IPS DF 4.7 (cell line): ENCODE results near the gene AKR1B15.
A peak's percentile ranks its signal among the peaks of the same experiment; 100 is the strongest.
"Not testable (repeated sequence)": the region's sequence is repeated elsewhere in the genome, so short reads cannot be mapped to it uniquely, and the experiment has no call there.

ENCODE experiments used
- DNase-seq: peaks from one replicate; pipeline ENCODE4 v3.0.0-alpha.2; 2013; ENCODE audit warnings: low spot score; ENCODE audit errors: extremely low read depth

Gene AKR1B15

DNA sequence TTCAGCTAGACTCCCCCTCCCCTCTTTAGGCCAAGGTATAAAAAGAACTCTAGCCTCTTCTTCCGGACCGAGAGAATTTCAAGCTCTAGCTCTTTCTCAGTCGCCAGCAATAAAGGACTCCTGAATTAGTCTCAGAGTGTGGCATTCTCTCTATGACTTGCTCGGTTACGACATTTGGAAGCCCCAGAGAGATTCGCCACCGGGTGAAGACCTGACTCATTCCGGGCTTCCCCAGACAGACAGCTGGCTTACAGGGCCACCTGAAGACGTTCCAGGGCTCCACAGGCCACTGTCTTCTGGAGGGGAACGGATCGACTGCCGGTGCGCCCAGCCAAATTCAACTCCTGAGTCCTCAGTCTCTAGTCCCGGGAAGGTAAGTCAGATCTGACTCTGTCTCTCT, at the start of gene AKR1B15:
Gene AKR1B15 (plus strand): TSS at position 234 of the 400 bp plus-strand sequence. CDS start 15,510 bp downstream, outside the sequence.
- no peak for DNase-seq

DNA sequence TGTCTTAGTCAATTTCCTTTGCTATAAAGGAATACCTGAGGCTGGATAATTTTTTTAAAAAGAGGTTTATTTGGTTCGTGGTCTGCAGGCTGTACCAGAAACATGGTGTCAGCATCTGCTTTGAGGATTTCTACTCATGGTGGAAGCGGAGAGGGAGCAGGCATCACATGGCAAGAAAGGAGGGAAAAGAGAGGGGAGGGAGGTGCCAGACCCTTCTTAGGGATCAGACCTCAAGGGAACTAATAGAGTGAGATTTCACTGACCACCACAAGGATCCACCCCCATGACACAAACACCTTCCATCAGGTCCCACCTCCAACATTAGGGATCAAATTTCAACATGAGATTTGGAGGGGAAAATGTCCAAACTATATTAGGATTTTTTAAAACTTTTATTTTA, 48.5 kb upstream of the AKR1B15 start:
- no peak for DNase-seq

- no peak for DNase-seq
Observed at GRCh38 chr7:134500982-134501381, 47.9 kb upstream of the AKR1B15 start.

DNA sequence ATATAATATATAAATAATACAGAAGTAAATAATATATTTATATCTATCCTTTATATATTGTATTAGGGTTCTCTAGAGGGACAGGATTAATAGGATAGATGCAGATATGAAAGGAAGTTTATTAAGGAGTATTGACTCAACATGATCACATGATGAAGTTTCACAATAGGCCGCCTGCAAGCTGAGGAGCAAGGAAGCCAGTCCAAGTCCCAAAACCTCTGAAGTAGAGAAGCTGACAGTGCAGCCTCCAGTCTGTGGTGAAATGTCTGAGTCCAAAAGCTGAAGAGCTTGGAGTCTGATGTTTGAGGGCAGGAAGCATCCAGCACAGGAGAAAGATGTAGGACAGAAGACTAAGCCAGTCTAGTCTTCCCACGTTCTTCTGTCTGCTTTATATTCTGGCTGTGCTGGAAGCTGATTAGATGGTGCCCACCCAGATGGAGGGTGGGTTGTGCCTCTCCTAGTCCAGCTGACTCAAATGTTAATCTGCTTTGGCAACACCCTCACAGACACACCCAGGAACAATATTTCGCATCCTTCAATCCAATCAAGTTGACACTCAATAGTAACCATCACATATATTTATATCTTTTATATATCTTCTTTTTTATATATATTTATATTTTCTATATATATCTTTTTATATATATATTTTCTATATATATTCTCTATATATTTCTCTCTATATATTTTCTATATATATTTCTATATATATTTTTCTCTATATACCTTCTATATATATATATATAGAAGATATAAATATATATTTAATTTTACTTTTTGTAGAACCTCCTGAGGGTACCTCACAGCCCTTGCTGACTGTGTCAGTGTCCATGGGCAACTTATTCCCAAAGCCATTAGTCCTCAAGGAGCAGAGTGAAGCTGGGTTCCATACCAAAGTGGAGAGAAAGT, 46.2 kb upstream of the AKR1B15 start:
- no peak for DNase-seq

DNA sequence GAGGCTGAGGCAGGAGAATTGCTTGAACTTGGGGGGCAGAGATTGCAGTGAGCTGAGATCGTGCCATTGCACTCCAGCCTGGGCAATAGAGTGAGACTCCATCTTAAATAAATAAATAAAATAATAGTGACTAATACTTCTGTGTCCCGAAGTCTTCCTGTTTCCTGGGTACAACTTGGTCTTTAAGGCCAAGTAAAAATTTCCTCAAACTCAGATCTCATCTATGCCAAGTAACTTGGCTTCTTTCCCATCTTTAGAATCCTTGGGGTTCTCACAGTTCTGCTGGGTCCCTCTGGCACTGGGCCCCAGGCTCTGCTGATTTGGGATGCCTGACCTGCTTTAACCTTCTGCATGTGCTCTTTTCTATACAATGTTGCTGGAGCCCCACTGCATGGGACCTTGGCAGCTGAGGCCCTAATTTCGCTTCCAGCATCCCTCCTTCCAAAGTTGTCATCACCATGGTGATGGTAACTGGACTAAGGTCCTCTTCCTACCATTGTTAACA, 44.2 kb upstream of the AKR1B15 start:
- DNase-seq: no peak

GRCh38 chr7:134505856-134506255, 43.1 kb upstream of the AKR1B15 start:
- DNase-seq: no peak

GRCh38 chr7:134509010-134509409, 39.9 kb upstream of the AKR1B15 start:
- no peak for DNase-seq

DNA sequence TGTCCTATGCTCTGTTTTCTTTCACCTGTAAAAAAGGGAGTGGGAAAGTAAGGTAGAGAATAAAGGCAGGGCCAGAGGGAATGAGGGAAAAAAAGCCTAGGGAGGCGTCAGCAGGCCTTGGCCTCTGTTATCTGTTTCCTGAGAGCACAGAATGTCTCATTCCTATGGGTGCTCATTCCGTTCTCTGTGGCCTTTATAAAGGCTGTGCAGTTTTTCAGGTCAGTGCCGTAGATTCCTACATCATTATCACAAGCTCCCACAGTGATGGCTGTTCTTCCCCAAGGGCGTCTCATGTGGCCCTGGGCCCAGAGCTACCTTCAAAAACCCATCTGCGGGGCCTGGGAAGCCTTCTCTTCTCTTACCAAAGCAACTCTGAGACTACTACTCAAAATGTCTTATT, 38.3 kb upstream of the AKR1B15 start:
- DNase-seq: no peak

GRCh38 chr7:134512271-134512670, 36.6 kb upstream of the AKR1B15 start:
- no peak for DNase-seq

- DNase-seq: peak; percentile 19
Observed at GRCh38 chr7:134513169-134513752, 35.6 kb upstream of the AKR1B15 start.

- no peak for DNase-seq
Observed at GRCh38 chr7:134514106-134514505, 34.8 kb upstream of the AKR1B15 start.

DNA sequence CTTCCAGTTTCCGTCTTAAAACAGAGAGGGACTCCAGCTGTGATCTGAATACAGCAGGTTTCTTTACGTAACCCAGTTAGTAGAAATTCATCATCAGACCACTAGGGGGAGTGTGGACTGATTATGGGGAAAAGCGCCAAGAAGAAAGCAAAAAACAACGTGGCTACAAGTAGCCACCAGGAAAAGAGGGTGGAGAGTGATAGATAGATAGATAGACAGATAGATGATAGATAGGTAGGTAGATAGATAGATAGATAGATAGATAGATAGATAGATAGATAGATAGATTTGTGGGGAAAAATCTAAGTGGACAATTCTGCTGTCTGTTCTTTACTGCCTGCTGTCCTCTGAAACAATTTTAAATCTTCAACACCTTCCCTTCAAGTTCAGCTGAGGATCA, 34.2 kb upstream of the AKR1B15 start:
- peak; percentile 58 for DNase-seq

DNA sequence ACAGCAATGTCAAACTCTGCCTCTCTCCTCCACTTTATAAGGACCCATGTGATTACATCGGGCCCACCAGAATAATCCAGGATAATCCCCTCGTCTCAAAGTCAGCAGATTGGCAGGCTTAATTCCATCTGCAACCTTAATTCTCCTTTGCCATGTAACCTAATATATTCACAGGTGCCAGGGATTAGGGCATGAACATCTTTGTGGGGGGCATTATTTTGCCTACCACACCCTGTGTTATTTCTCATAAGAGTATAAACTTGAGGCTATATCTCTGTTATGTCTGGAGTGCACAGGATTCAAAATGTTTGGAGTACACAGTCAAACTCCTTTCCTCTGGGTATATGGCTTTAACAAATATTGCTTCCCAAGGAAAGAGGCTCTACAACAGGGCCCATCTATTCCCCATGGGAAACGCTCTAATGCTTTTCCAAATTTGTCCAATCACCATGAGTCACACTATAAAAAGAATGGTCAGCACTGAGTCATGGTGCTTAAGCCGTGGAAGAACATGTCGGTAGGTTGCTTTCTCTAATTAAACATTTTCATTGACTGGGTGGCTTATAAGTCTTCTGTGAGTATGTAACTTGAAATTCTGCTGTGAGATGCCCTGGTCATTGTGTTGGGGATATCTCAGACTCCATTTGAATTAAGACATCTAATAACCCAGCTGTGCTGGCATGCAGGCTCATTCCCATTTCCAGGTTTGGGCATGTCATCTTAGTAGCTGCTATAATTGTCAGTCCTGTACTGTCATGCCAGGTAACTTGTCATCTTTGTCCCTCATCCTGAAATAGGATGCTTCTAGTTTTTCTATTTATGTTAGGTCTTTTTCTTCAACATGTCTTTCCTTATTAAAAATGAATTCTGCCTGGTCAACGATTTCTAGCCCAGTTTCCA, 33.1 kb upstream of the AKR1B15 start:
- DNase-seq: no peak

- DNase-seq: no peak
Observed at GRCh38 chr7:134520130-134520529, 28.8 kb upstream of the AKR1B15 start.

DNA sequence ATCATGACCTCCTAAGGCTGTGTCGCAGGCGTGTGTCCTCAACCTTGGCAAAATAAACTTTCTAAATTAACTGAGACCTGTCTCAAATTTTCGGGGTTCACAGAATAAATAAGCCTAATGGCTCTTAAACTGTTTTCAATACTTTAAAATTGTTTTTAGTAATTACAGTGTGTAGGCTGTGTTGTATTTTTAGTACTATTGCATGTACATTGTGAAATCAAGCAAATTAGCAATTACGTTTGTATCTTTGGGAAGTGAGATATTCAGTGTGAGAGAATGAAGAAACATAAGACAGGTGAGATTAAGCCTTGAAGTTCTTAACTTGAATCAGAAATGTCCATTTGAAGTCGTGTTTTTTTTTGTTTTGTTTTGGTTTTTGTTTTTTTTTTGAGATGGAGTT, 26.3 kb upstream of the AKR1B15 start:
- DNase-seq: no peak

DNA sequence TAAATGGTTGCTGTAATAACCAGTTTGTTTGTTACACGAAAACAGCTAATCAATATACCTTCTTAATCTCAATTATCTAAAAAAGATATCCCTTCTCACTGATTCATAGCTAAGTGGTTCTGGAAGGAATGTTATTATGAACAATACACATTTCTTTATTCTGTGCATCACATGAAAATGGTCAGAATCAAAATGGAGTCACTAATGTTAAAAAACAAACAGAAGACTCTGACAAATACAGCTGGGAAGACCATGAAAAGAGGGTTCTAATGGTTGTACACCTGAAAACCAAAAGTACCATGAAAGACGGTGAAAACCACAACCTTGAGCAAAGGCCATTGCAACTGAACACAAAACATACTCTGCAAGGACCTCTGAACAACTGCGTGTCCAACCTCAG, 23.5 kb upstream of the AKR1B15 start:
- not testable (repeated sequence) for DNase-seq

DNA sequence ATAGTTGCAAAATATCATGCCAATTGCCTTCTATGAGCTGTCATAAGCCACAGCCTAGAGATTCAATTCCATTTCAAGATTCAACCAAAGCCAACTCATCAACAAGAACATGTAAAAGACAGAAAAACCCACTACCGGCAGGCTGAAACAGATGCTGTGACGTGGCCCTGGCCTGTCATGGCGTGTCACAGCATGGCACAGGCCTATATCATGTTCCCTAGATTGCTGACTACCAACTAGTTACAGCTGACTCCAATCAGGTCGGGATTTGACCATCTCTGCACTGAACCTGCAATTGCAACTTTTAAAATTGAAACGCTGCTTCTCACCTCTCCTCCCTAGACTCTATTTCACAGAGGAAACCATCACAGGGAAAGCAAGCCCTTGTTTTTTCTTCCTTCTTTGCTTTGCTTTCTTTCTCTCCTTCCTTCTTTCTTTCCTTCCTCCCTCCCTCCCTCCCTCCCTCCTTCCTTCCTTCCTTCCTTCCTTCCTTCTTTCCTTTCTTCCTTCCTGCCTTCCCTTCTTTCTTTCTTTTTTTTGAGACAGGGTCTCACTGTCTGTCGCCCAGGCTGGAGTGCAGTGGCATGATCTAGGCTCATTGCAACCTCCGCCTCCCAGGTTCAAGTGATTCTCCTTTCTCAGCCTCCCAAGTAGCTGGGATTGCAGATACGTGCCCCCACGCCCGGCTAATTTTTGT, 22.2 kb upstream of the AKR1B15 start:
- DNase-seq: not testable (repeated sequence)

DNA sequence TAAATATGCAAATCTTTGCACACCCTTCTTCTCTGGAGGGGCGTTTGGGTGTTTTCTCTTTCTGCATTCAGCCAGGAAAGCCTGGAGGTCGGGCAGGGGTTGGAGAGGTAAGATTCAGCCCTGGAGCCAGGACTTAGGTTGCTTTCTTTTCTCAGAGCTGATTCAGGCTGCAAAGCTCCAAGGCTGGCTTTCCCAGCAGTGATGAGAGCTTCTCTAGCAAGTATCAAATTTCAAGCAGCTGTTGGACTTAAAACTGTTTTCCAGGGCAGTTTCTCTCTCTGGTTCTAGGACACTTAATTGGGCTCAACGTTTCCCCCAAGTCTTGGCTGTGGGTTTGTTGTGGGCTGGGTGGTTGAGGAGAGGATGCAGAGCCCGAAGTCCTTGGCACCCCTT, 20.9 kb upstream of the AKR1B15 start:
- DNase-seq: no peak

DNA sequence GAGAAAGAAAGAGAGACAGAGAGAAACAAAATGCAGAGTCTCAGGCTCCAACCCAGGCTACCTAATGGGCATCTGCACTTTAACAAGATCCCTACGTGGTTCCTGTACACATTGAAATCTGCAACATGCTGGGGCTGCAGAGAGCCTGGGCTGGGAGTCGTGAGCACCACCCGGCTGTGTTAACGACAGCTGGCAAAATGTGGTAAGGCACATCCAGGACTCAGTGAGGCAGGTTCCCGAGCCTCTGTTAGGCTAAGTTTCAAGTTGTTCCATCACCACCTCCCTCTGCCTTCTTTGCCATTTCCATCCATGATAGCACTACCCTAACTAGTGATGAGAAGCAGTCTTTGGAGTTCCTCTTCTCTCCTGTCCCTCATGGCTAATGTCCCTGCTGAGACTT, 20.2 kb upstream of the AKR1B15 start:
- DNase-seq: no peak

- DNase-seq: no peak
Observed at GRCh38 chr7:134530460-134530859, 18.4 kb upstream of the AKR1B15 start.
